GM19099 (cell line): ENCODE data around the gene HDAC6.

Source experiments
- POLR2A ChIP-seq: IDR thresholded peaks from 3 replicates; pipeline ENCODE4 v1.6.1; 2011; ENCODE audit warnings: low read depth; ENCODE audit not compliant: insufficient read length; ENCODE audit errors: extremely low read depth

Gene HDAC6

DNA sequence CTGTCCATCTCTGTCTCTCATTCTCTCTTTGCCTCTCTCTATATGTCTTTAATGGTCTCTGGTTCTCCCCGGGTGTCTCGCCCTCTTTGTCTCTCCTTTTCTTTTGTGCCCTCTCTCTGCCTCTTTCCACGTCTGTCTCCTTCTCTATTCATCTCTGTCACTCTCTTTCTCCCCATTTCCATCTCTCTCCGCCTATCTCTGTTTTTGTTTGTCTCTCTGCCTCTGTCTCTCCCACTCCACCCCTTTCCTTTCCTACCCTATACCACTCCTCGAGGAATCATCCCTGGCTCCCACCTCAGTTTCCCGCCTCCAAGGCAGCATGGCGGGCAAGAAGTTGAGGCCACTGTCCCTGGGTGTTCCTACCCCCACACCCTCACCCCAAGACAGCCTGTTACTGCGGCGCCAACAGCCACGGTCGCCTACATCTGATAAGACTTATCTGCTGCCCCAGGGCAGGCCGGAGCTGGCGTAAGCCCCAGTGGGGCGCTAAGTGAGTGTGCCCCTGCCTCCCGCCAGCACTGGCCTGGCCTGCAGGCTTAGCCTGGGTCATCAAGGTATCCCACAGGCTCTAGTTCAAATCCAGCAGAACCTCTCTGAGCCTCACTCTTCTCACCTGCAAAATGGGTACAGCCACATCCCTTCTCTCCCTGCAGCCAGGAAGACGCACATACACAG, 16.2 kb upstream of the HDAC6 start:
- TF ChIP-seq POLR2A: no peak

DNA sequence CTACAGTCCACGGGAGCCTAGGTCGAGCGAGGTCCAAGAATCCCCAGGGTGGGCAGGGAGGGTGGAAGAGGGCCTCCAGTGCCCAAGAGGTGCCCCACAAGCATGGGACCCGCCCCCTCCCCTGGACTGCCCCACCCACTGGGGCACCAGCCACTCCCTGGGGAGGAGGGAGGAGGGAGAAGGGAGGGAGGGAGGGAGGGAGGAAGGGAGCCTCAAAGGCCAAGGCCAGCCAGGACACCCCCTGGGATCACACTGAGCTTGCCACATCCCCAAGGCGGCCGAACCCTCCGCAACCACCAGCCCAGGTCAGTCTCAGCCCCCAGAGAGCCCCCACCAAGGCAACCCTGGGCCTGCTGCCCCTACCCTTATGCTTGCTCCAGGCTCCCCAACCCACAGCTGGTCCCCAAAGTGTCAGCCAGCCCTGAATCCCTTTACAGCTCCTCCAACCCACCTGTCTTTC, 15.5 kb upstream of the HDAC6 start, which contains the start of gene GATA1:
GATA1 (plus strand) TSS at position 250 of the 460 bp plus-strand sequence. CDS start 4,520 bp downstream, outside the sequence.
- no peak for TF ChIP-seq POLR2A

DNA sequence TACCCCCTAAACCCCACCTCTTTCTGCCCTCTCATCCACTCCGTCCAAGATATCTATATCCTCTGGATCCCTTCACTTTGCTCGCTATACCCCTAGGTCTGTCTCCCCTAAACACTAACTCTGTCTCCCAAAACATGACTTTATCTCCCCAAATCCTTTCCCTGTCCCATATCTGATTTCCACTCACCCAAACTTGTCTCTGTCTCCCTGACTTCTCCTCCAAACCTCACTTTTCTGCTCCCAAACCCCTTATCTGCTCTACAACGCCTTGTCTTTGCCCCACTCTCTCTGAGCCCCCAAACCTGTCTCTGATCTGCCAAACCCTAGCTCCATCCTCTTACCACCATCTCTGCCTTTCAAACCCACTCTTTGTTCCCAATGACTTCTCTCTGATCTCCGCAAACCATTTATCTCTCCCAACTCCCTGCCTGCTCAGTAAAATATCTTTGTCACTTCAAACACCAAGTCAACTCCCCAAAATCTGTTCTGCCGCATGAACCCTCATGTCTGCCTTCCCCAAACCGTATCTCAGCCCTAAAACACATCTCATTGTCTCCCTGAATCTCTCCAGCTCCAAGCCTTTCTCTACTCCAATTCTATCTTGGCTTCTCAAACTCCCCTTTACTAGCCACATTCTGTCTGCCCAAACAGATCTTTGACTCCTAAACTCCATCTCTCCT, 14.9 kb upstream of the HDAC6 start:
- no peak for TF ChIP-seq POLR2A

DNA sequence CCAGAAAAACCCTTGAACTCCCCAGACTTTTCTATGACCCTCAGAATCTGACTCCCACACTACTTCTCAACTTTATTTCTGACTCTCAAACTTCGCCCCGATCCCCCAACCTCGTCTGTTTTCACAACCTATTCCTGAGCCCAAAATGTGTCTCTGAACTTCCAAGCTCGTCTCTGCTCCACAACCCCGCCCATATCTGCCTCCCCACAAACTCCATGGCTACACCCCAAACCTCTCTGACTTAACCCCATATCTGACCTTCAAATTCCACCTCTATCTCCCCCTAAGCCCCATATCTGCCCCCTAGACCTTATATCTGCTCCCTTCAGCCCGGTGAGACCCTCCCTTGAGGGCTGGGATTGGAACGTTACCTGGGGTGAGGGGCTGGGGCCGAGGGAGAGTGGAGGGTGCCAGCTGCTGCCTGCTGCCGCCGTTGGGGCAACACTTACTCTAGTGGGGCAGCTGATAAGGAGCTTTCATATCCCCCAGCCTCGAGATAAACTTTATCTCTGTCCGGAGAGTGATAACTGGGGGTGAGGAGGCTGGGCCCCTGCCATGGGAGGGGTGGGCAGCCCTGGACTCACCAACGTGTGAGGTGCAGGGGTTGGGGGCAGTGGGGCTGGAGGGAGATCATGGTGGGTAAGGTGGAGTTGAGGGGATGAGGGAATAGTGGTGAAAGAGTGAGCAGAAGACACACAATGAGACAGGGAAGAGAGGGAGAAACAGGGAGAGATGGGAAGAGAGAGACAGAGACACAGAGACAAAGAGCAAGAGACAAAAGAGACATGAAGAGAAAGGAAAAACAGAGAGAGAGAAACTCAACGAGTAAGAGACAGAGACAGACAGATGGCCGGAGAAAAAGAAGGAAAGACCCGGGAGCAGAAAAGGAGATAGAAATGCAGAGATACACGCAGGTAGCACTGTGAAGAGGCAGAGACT, 14.1 kb upstream of the HDAC6 start:
- TF ChIP-seq POLR2A: no peak

DNA sequence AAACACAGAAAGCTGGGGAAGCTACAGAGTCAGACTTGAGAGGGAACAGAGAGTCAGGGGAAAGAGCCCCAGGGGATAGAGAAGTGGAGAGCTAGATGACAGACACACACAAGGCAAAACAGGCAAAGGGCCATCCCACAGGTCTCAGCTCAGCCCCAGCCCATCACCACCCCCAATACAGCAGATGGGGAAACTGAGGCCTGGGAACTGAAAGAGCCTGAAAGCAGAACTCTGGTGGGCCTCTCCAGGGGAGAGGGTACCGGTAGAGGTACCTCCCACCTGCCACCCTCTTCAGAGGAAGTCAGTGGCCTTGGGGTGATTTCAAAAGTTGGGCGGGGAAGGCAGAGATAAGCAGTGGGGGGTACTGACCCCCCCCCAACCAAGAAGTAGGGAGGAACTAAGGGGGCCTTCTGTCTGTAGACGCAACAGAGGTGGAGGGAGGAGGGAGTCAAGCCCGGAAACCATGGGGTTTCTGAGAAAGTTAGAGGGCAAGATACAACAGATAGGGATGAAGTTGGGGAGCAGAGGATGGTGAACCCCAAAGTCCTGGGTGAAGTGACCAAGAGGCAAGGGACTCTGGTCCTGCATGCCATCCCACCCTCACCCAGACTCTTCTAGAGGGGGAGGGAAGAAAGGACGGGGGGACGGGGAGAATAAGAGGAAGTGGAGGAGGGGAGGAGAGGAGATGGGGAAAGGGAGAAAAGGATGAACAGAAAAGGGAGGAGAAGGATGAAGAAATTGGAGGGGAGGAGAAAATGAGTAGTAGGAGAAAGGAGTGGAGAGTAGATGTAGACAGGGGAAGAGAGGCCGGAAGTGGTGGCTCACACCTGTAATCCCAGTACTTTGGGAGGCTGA, 12.3 kb upstream of the HDAC6 start:
- TF ChIP-seq POLR2A: no peak

DNA sequence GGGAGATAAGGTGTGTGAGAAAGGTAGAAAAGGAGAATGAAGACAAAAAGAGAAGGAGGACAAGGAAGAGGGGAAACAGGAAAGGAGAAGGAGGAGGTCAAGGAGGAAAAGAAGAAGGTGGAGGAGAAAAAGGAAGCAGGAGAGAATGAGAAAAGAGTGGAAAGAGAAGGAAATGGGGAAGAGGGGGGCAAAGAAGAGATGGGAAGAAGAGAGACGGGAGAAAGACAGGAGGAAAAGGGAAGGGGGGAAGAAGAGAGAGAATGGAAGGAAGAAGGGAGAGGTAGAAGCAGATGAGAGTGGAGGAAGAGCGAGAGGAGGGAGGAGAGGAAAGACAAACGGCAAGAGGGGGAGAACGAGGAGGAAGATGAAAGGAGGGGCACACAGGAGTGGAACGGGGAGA, 11.4 kb upstream of the HDAC6 start:
- no peak for TF ChIP-seq POLR2A

DNA sequence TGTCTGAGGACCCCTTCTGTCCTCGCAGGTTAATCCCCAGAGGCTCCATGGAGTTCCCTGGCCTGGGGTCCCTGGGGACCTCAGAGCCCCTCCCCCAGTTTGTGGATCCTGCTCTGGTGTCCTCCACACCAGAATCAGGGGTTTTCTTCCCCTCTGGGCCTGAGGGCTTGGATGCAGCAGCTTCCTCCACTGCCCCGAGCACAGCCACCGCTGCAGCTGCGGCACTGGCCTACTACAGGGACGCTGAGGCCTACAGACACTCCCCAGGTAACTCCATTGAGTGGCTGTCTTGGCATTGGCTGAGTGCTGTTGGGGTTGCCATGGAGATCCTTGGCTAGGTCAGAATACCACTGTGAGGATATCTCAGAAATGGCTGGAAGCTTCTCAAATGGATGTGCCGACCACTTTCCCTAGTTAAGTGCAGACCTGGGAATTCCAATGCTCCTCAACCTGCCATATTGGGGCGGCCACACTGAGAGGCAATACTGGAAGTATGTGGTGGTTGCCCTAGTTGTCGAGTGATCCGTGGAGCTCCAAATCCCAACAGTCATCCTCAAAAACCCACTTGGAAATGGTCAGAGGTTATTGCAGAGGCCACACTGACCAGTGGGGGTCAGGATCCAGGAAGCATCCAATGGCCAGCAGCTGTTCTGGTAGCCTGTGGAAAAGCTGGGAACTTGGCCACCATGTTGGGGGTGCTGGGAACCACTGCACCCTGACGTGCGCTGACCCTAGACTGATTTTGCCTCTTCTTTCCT, 10.6 kb upstream of the HDAC6 start:
- TF ChIP-seq POLR2A: no peak

DNA sequence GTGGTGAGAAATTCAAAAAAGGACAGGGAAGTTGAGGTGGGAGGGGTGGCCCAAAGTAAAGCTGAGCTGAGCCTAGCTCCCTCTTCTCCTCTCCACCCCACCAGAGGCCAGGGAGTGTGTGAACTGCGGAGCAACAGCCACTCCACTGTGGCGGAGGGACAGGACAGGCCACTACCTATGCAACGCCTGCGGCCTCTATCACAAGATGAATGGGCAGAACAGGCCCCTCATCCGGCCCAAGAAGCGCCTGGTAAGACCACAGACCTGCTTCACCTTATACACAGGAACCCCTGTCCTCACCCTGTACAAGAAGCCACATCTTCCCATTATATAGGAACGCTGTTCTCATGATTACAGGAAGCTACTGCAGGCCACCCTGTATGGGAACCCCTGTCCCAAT, 9.6 kb upstream of the HDAC6 start:
- no peak for TF ChIP-seq POLR2A

DNA sequence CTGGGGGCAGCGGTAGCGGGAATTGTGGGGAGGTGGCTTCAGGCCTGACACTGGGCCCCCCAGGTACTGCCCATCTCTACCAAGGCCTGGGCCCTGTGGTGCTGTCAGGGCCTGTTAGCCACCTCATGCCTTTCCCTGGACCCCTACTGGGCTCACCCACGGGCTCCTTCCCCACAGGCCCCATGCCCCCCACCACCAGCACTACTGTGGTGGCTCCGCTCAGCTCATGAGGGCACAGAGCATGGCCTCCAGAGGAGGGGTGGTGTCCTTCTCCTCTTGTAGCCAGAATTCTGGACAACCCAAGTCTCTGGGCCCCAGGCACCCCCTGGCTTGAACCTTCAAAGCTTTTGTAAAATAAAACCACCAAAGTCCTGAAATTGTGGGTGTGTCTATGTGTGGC, 7.9 kb upstream of the HDAC6 start:
- TF ChIP-seq POLR2A: no peak

DNA sequence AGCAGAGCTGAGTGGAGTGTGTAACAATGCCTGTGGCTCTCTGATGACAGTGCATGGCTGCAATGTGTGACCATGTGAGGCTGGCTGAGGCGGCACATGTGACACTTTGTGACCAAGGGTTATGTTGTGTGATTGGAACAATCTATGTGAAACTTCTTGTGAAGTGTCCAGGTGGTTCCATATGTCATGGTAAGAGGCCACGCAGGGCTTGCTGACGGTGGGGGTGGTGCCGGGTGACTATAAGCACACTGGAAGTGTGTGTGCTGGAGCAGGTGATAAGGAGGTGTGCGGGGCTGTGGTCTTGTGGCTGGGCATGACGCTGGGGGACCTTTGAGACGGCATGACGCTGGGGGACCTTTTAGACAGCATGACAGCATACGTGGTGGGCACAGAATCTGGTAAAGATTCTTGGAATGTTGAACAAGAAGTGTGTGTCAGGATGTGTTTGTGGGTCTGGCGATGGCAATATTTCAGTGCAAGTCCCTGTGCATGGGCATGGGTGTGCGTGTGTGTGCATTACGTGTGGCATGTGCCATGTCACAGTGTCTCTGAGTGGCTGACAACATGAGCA, 7.4 kb upstream of the HDAC6 start:
- no peak for TF ChIP-seq POLR2A

DNA sequence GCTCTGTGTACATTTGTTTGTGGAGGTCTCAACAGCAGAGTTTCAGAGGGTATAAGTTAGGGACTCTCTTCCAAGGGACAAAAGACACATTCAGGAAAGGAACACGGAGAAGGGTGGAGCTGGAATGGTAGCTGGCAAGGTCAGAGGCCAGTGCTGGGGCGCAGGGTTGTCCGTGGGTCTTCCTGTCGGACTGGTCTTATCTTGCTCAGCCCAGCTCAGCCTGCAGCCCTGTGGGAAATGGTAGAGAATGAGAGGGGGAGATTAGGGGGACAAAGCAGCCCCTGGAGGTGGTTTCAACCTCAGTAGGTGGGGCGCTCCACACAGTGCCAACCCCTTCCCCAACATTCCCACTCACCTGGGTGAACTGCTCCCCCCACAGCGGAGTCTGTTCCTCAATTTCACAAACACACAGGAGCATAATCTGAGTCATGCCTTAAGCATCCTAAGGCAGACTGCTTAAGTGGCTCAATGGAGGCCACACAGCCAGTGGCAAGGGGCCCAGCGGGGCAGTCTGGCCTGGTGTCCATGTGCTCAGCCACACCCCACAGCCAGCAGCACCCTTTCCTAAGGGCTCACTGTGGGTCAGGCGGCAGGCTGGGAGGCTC, 6.9 kb upstream of the HDAC6 start:
- no peak for TF ChIP-seq POLR2A

DNA sequence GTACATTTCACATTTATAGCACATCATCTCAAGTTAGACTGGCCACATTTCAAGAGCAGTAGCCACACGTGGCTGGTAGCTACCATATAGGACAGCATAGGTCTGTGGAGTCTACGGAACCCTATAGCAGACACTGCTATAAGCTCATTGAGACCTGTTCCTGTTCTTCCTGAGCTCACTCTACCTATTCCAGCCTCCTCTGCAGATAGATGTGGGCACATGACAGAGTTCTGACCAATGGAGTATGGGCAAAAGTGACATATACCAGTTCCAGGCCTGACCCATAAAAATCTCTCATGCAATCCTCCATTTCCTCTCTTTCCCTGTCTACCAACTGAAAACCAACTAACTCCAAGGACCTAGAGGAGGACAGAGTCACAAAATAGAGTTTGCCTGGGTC, 3.5 kb upstream of the HDAC6 start:
- TF ChIP-seq POLR2A: no peak
